ENCODE measurements around the gene HELZ2.
A peak's percentile ranks its signal among the peaks of the same experiment; 100 is the strongest.

The HELZ2 gene

GRCh38 chr20:63587256-63587655 is 13.2 kb upstream of the HELZ2 start:
- no peak for TF ChIP-seq CTCF (conservative IDR thresholded peaks at IDR 0.05; ENCODE audit: low read depth)
- DNase-seq (ENCODE audit: low spot score), result no peak
- H3K27ac ChIP-seq, result no peak overlapping the region
- POLR2A ChIA-PET (ENCODE audit: low non-redundant PET), result no interaction called here
- CTCF ChIA-PET, result no interaction called here

GRCh38 chr20:63586797-63587196 is 12.8 kb upstream of the HELZ2 start:
- DNase-seq (ENCODE audit: low spot score), result no peak
- no peak overlapping the region for H3K27ac ChIP-seq
- no peak for TF ChIP-seq CTCF (conservative IDR thresholded peaks at IDR 0.05; ENCODE audit: low read depth)
- ChIA-PET CTCF (no interaction called here), POLR2A (ENCODE audit: low non-redundant PET) (no interaction called here)

GRCh38 chr20:63585616-63586565 is 11.9 kb upstream of the HELZ2 start:
- TF ChIP-seq CTCF (conservative IDR thresholded peaks at IDR 0.05; ENCODE audit: low read depth), result no peak
- ChIA-PET CTCF (interaction anchor here (0.6 to 0.9 kb wide), 2 partner anchors 24 to 51 kb away, joined by 3 read pairs; no protein-coding TSS in a partner anchor), POLR2A (ENCODE audit: low non-redundant PET) (no interaction called here)
- DNase-seq (ENCODE audit: low spot score), result no peak
- no peak overlapping the region for H3K27ac ChIP-seq

- no peak overlapping the region for H3K27ac ChIP-seq
- ChIA-PET POLR2A (ENCODE audit: low non-redundant PET) (no interaction called here), CTCF (interaction anchor here (0.6 to 1.3 kb wide), 6 partner anchors 10 to 538 kb away, joined by 3 to 5 read pairs (median 3); no protein-coding TSS in a partner anchor)
- TF ChIP-seq CTCF (conservative IDR thresholded peaks at IDR 0.05; ENCODE audit: low read depth), result no peak
- no peak for DNase-seq (ENCODE audit: low spot score)
Observed at GRCh38 chr20:63582382-63583063, 8.5 kb upstream of the HELZ2 start.

- DNase-seq (ENCODE audit: low spot score), result peak; percentile 92
- peak; percentile 74 for TF ChIP-seq CTCF (conservative IDR thresholded peaks at IDR 0.05; ENCODE audit: low read depth)
- CTCF ChIA-PET, result interaction anchor here (0.5 to 1.5 kb wide), 11 partner anchors 9 to 284 kb away, joined by 3 to 7 read pairs (median 4); partner anchors contain the start of genes GMEB2 and PTK6
- H3K27ac ChIP-seq, result no peak overlapping the region
- POLR2A ChIA-PET (ENCODE audit: low non-redundant PET), result no interaction called here
Observed at GRCh38 chr20:63580796-63581461, 6.9 kb upstream of the HELZ2 start.
